Vagina (tissue), 2 donors: ENCODE measurements around the gene NABP1.

ENCODE experiments used
- CTCF ChIP-seq, 3 experiments: fragments of 450-650 bp in 2 of 3; fragments of 200-600 bp in 1 of 3; sonication (generic) in 1 of 3; IDR thresholded peaks; one replicate each; pipeline ENCODE4 v1.5.1; 2017 to 2019; ENCODE audit warnings: antibody characterized with exemption in 3 of 3, mild to moderate bottlenecking in 2 of 3, moderate library complexity in 2 of 3
- POLR2A ChIP-seq, 2 donors: fragments of 450-650 bp; IDR thresholded peaks; one replicate each; pipeline ENCODE4 v1.6.1; 2017; ENCODE audit warnings: antibody characterized with exemption in 2 of 2, mild to moderate bottlenecking in 2 of 2, moderate library complexity in 2 of 2

DNA sequence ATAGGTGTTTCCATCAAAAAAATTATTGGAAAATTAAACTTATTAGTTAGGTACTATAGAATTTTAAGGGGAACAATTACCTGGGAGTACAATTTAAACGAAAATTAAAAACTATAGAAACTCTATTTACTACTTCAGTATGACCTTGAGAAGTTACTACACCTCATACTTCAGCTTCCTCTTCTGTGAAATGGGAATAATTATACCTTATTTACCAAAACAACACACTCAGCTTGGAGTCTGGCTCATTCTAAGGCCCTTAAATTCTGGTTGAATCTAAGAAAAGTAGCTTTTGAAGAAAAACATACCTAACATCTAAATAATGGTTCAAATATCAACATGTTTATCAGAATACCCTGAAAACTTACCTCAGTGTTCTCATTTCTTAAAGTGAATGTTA, 2.7 kb downstream of the NABP1 start:
- no peak for TF ChIP-seq CTCF (IDR thresholded peaks at IDR 0.05)
- no peak for TF ChIP-seq POLR2A (IDR thresholded peaks at IDR 0.05)
